GM18858 (cell line): Measurements from ENCODE around the gene ARSB.
"Not testable (repeated sequence)": the region's sequence is repeated elsewhere in the genome, so short reads cannot be mapped to it uniquely, and the experiment has no call there.

Source experiments
- ATAC-seq: cut with Tn5 transposase; IDR thresholded peaks from one replicate; pipeline ENCODE4 v1.9.1; 2021; ENCODE audit not compliant: unreplicated experiment

Gene ARSB

GRCh38 chr5:78956901-78957300, 28.2 kb downstream of the ARSB start:
- no peak for ATAC-seq

GRCh38 chr5:78953092-78953800, 31.9 kb downstream of the ARSB start:
- ATAC-seq, result no peak

- ATAC-seq, result no peak
Observed at GRCh38 chr5:78930721-78931120, 54.4 kb downstream of the ARSB start.

GRCh38 chr5:78929833-78930232, 55.3 kb downstream of the ARSB start:
- ATAC-seq, result no peak

GRCh38 chr5:78927657-78928282, 57.3 kb downstream of the ARSB start:
- no peak for ATAC-seq

GRCh38 chr5:78926252-78926651, 58.9 kb downstream of the ARSB start:
- ATAC-seq, result no peak

DNA sequence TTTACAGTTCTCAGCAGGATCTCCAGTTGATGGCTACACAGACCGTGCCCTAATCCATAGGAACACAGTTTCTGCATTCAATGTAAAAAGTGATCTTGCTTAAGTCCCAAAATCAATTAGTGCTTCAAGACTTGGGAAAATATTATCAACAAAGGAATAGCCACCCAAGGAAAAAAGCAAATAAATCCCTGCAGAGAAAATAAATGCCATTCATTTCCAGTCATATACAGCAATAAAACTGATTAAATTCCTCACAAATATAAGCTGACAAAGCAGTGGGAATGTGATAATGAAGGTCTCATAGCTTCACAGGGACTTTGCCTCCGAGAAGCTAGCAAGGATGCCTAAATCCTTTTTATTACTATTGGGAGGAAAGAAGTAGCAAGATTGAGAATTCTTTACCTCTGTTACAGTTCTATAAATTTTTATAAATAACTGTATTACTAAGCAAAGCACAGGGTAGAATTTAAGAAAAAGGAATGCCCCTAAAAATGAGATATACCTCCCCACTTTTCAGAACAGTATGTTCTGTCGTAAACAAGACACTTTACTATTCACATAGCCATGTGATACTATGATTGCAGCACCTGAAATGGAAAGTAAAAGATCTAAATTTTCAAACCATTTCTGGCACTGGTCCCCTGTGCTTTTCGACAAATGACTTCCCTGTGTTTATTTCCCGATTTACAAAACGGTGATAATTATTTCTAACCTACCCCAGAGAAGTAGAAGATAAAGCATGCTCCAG, 59.8 kb downstream of the ARSB start:
- no peak for ATAC-seq

GRCh38 chr5:78923622-78923970, 61.5 kb downstream of the ARSB start:
- no peak for ATAC-seq

DNA sequence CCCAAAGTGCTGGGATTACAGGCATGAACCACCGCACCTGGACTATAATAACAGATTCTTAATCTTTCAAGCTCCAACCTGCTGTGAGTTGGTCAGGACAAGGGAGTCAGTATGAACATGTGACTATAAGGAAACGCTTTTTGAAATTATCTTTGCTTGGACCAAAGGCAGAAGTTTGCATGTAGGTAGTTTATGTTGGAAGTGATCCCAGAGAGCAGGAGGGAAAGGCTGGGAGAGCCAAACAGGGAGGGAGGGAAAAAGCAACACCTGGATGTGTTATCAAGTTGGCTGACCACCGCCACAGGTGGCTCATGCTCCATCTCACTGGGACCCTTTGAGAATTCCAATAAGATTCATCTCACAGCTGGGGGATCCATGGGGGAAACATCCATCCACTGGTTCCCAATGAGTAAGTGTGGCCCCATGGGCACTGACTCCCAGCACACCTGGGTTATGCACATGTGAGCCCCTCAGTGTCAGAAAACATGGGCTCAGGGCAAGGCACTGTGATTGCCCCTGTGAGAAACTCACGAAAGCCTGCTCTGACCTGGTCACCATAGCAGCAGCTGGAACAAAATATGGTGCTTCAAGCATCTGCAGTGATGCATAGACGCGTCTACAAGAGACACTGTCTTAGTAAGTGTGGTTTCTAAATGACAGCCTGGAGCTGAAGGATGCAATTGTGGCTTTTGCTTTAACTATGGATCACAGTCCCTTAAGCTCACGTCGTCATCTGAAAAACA, 62.1 kb downstream of the ARSB start:
- ATAC-seq, result peak; percentile 83

DNA sequence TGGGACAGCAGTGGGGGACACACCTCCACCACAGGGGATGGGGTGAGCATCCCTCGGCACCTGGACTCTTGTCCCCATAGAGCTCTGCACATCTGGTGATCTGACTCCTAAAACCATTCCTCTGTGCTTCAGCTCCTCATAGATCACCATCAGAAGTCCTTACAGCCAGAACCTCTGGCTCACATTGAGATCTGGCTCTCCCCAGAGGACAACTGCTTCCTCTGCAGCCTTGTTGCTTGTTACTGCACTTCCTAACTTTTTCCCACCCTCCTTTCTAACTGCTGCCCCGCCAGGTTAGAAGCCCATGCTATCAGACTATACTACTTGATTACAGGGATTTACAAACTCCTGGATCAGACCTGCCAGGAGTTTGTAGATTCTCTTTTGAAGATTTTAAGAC, 64.5 kb downstream of the ARSB start:
- no peak for ATAC-seq

DNA sequence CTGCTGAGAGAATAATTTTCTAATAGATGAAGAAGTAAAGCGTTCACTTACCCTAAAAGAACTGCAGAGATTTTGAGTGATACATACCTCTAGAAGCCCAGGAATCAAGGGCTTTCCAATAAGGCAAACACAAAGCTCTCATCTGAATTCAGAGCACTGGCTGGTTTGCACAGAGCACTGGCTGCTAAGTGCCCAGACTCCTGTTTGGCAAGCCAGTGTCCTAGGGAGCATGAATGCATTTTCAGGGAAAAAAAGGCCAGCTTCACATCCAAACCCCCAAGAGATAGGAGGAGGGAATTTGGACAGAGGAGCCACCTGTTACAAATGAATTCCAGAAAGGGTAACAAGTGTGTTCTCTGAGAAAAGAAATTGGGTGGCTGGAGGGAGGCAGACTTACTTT, 65.3 kb downstream of the ARSB start:
- ATAC-seq, result no peak

DNA sequence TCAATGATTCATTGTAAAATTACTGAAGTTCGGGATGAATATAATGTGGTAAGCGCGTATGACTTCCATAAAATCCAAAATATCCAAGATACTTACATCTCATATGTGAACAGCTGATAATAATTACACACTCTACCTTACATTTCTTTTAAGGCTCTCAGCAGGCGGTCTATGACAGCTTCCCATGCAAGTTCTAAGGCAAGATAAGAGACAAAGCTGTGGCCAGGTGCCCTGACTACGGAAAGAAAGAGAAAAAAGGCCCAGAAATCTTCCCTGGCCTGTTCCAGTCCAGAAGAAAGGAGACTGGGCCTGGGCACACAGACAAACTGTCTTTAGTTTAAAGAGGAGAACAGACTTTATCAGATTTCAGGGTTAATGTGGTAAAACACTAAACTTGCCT, 69.1 kb downstream of the ARSB start:
- no peak for ATAC-seq

DNA sequence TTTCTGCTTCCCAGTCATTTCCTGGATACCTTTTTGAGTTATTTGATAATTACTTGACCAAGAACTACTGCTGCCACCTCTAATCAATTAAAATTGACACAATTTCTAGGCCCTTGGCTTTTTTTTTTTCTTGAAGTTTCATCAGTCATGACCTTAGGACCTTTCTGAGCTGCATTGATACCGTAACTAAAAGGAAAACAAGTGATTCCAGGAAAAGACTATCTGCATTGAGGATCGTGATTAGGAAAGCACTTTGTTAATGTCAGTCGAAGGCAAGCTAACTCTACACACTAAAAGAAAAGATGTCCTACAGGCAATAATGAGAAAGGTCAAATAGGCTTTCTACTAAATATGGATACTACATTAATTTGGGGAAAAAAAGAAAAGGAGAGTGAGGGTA, 69.9 kb downstream of the ARSB start:
- no peak for ATAC-seq

DNA sequence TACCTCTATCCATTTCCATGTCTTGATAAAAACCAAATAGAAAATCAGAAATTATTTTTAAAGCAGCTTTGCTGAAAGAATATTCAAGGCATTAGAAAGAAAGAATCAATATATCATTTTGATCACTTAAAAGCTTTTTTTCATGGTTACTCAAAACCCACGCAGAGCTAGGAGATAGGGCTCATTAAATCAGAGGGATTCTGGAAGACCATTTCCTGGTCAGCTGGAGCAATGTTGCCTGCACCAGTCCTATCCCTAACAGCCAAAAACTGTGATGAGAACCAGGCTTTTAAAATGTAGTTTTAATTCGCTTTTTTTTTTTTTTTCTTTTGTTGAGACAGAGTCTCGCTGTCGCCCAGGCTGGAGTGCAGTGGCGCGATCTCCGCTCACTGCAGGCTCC, 72.3 kb downstream of the ARSB start:
- ATAC-seq, result no peak

DNA sequence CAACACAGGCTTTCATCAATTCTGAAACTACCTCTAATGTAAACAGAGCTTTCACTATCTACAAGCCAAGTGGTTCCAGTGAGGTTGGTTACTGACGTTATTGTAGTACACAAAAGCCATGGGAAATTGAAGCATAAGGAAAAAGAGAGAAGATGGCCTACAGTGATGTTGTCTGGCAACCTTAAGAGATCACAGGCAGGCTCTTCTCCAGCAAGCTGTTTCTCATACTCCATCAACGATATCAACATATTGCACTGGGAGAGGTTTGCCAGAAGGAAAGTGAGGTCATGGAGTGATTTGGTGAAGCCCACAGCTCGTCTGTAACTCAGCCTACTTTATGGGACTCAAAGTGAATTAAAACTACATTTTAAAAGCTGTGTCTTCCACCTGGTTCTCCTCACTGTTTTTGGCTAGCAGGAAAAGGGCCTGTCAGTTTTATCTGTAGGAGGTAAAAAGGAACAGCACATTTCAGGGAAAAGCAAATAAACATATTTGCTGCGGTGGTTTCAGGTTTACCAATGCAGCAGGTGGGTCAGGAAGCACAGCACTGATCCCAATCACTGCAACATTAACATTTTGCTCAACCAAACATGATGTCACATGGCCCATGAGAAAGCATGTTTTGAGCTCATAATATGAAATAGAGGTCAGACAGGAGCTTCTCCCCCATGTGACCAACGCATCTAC, 72.9 kb downstream of the ARSB start:
- ATAC-seq, result no peak

- ATAC-seq, result not testable (repeated sequence)
Observed at GRCh38 chr5:78909224-78909983, 75.7 kb downstream of the ARSB start.

DNA sequence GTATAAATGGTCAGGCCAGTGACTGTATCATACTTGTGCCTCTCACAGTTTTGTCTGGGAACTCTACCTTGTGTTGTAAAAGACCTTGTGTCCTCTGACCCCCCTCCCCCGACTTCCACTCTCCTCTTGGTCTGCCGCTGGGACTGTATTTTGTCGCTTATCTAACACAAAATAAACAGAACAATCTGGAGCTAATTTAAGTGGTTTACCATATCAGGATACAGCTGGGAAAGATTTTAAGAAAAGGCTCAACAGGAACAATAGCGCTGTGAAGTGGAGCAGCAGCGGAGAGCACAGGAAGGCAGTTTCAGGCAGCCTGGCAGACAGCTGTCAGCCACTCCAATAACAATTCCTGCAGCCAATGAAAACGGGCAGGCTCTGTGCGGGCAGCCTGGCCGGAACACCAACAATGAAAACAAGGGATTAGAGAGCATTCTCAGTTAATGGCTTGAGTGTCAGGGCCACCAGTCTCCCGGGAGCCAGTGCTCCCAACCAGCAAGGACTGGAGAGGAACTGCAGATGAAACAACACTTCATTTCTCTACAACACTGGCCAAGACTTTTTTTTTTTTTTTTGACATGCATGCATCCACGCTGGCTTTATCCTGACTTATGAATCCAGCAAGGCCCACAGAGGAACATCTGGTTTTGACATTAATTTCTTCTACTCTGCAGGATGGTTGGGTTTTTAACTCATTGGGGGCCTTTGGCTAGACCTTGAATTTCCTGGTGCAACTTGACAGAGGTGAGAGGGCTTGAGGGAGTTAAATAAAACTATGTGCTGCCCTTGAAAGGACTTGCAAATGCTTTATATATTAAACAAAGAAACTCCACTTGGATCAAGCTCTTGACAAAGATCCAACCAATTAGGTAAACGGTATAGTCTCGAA, 76.7 kb downstream of the ARSB start:
- no peak for ATAC-seq

DNA sequence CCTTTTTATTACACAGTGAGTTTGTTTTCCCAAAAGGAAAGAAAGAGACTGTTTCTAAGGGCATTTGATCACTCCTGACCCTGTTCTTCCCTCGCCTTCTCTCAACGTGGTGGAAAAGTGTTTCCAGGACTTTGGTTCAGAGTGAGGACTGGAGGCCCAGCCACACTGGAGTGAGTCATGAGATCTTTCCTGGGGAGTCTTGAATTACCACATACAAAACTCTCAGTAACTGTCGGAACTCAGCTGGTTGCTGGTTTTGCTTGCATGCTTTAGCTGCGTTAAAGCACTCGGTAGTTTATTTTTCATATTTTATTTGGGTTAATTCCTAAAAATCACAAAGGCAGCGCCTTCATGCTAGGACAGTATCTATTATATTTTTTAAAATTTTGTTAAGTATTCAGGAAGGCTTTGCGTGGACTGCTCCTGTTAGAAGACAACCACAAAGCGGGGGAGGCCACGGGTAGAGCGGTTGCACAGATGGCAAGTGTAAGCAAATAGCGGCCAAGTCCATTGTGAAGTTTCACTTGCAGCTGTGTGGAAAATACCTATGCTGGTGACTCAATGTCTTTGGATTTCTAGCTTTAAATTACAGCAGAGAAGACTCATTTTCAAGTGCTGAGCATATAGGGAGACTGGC, 77.7 kb downstream of the ARSB start:
- ATAC-seq, result no peak
